Sciatic nerve (tissue), 2 donors: Measurements from ENCODE around the gene SMG9. TPM values are rescaled to one million over a fixed set of nuclear protein-coding genes. Genes with fewer than 3 reads are reported as not detected.
"Not testable (repeated sequence)": the region's sequence is repeated elsewhere in the genome, so short reads cannot be mapped to it uniquely, and the experiment has no call there.

ENCODE experiments used
- ATAC-seq: fragments of 200-7000 bp; cut with Tn5 transposase; one replicate; pipeline ENCODE4 v1.9.1; 2020; ENCODE audit warnings: mild to moderate bottlenecking, moderate library complexity
- DNase-seq: peaks from one replicate; pipeline ENCODE4 v3.0.0-alpha.2; 2020; ENCODE audit warnings: low spot score
- intact Hi-C: fragments of 100-400 bp; cut with DNase I; formaldehyde crosslinking; loops from one replicate; pipeline ENCODE4 v1.14.2; 2022
- total RNA-seq: library from RNA; stranded (reverse); fragmentation: NEBNext Ultra II Directional; extraction: Animal tissue kit (Norgen Biotek cat#: 25700); gene quantifications from one replicate; pipeline ENCODE4 v1.2.1, GENCODE V29; 2021
- donor health status: DM: no; HTN: no; CAD: no.
- donor health status: DM: no; HTN: no; CAD: no.

SMG9 gene
- total RNA-seq, 1 donor from 2014 or later, result 41.1 TPM

DNA sequence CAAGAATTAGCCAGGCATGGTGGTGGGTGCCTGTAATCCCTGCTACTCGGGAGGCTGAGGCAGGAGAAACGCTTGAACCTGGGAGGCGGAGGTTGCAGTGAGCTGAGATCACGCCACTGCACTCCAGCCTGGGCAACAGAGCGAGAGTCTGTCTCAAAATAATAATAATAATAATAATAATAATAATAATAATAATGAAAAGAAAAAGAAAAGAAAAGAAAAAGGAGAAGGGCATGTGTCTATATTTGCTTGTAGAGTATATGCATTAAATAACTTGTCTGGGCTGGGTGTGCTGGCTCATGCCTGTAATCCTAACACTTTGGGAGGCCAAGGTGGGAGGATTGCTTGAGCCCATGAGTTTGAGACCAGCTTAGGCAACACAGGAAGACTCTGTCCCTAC, 72.5 kb downstream of the SMG9 start:
- ATAC-seq, DNase-seq, intact Hi-C loops: not testable (repeated sequence)

- intact Hi-C loops, result no loop called here
- ATAC-seq (no peak), DNase-seq (no peak)
These were observed 72.9 kb downstream of the SMG9 start for GRCh38 chr19:43681821-43682220.

- intact Hi-C loops, result no loop called here
- DNase-seq (no peak), ATAC-seq (no peak)
These were observed 76.1 kb downstream of the SMG9 start for GRCh38 chr19:43678512-43679261.

Other genes starting within 250 kb of the SMG9 start
- 33.3 TPM for gene ETHE1, start 227.8 kb downstream of the SMG9 start, total RNA-seq
- gene ZNF575, start 221.8 kb downstream of the SMG9 start, total RNA-seq, result 5.3 TPM
- gene XRCC1, start 179.4 kb downstream of the SMG9 start, total RNA-seq, result 24.8 TPM
- 8.0 TPM for gene PINLYP, start 179.2 kb downstream of the SMG9 start, total RNA-seq
- 22.2 TPM for gene IRGQ, start 158.8 kb downstream of the SMG9 start, total RNA-seq
- gene ZNF576, start 158.4 kb downstream of the SMG9 start, total RNA-seq, result 14.3 TPM
- gene SRRM5, start 142.9 kb downstream of the SMG9 start, total RNA-seq, result 0.58 TPM
- 39.1 TPM for gene ZNF428, start 135.3 kb downstream of the SMG9 start, total RNA-seq
- 175 TPM for gene CADM4, start 115.1 kb downstream of the SMG9 start, total RNA-seq
- gene PLAUR, start 84.8 kb downstream of the SMG9 start, total RNA-seq, result 36.9 TPM
- gene IRGC, start 38.9 kb downstream of the SMG9 start, total RNA-seq, result not detected
- 3.0 TPM for gene KCNN4, start 26.0 kb upstream of the SMG9 start, total RNA-seq
- gene LYPD5, start 47.5 kb upstream of the SMG9 start, total RNA-seq, result 1.4 TPM
- 17.4 TPM for gene ZNF283, start 72.4 kb upstream of the SMG9 start, total RNA-seq
- gene ZNF404, start 129.0 kb upstream of the SMG9 start, total RNA-seq, result 5.9 TPM
- 16.3 TPM for gene ZNF45, start 180.3 kb upstream of the SMG9 start, total RNA-seq
- 12.2 TPM for gene ZNF221, start 196.3 kb upstream of the SMG9 start, total RNA-seq
- gene ZNF155, start 229.2 kb upstream of the SMG9 start, total RNA-seq, result 9.4 TPM
- 7.2 TPM for gene ZNF230, start 248.0 kb upstream of the SMG9 start, total RNA-seq